ENCODE results near the gene HABP4.

- TF ChIP-seq CTCF (IDR thresholded peaks at IDR 0.05): no peak
- TF ChIP-seq POLR2AphosphoS5 (IDR thresholded peaks at IDR 0.05): no peak
Measured at GRCh38 chr9:96519787-96520186, 69.8 kb downstream of the HABP4 start.

Measured in transverse colon (tissue), 4 donors.